ENCODE measurements around the gene RPN1. TPM values are rescaled to one million over a fixed set of nuclear protein-coding genes. Genes with fewer than 3 reads are reported as not detected.
A peak's percentile ranks its signal among the peaks of the same experiment; 100 is the strongest.

The RPN1 gene
- total RNA-seq (100 to 1,000 TPM; 200 to 259 TPM), polyA plus RNA-seq (ENCODE audit: insufficient read depth, low read depth, low replicate concordance) (266 TPM)
- long read RNA-seq, donor 1, transcript RPN1-201 (10 exons, 2,314 nt), result major isoform, 71 of 168 reads
- long read RNA-seq, donor 1, partial matches to known transcripts, result 97 of 168 reads
- long read RNA-seq, donor 1, other reads (novel, unspliced or antisense), result 0 of 168 reads
- long read RNA-seq, donor 2, transcript RPN1-201 (10 exons, 2,314 nt), result major isoform, 56 of 66 reads
- long read RNA-seq, donor 2, partial matches to known transcripts, result 10 of 66 reads
- long read RNA-seq, donor 2, other reads (novel, unspliced or antisense), result 0 of 66 reads

- no peaks in the 10 kb centered on the region for H3K9me3 ChIP-seq
- no peaks in the 10 kb centered on the region for H3K27me3 ChIP-seq
- peak within 1 kb of the TSS; percentile 100 for H3K4me3 ChIP-seq
- TF ChIP-seq POLR2A (IDR thresholded peaks at IDR 0.05) (no peak), CTCF (IDR thresholded peaks at IDR 0.05) (no peak)
- peaks cover 9% of the 10 kb centered on the region for H3K4me1 ChIP-seq
- H3K27ac ChIP-seq, result peak within 1 kb of the TSS; percentile 98 to 99
- H3K36me3 ChIP-seq (ENCODE audit: low read depth, missing control alignments), result no peaks in the 10 kb centered on the region
- 0 to 1% methylated on average over 33 to 70 of the region's 96 CpGs for WGBS, 2 donors
- peak; percentile 98 for DNase-seq
- intact Hi-C loops (cut with DNase I; ENCODE audit: low total_unique reads), result no loop called here
These were observed at the start of gene RPN1 for GRCh38 chr3:128650096-128651050. RPN1 (minus strand) TSS chr3:128650818; CDS start chr3:128650800, 18 bp downstream.

DNA sequence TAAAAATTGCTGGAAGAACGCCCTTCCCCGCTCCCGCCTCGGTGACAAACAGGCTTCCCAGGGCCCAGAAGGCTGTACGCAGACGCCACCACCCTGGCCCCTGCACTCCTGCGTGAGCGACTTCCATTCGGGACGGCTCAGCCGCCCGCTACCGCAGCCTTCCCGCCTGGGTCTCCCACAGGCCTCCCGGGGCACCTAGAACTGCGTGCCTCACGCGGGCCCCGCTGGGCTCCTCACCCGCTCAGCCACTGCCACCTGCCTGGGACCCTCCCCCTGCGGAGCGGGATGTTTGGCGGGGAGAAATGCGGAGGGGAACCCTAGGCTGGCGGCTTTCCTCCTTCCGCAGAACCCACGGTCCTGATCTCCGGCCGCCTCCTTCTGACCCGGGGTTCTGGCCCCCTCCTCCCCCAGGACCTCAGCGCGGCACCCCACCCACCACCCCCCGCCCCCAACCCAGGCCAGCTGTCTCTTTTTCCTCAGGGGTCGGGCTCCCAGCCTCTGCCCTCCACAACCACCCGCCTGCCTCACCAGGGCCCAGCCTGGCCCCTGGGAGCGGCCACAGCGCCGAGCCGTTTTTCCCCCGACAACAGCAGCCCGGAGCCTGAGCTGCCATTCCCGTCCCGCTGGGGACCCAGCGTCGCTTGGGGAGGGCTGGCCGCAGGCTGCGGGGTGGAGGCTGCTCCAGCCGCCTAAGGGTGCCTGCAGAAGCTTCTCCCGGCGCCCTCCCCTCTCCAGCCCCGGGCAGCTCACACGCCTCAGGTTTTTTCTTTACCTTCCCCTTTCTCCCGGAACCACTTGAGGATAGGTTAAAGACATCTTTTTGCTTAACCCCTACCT, 47.8 kb upstream of the RPN1 start:
- Histone ChIP-seq H3K27ac (peak overlapping the region; percentile 76 to 77), H3K9me3 (no peaks in the 10 kb centered on the region), H3K4me3 (peak overlapping the region; percentile 67 to 75), H3K36me3 (ENCODE audit: low read depth, missing control alignments) (no peaks in the 10 kb centered on the region), H3K4me1 (no peaks in the 10 kb centered on the region), H3K27me3 (no peaks in the 10 kb centered on the region)
- 0 to 1% methylated on average over 26 to 48 of the region's 53 CpGs for WGBS, 2 donors
- peak; percentile 58 for DNase-seq
- TF ChIP-seq CTCF (IDR thresholded peaks at IDR 0.05), result no peak
- TF ChIP-seq POLR2A (IDR thresholded peaks at IDR 0.05), result no peak
- intact Hi-C loops (cut with DNase I; ENCODE audit: low total_unique reads), result no loop called here

DNA sequence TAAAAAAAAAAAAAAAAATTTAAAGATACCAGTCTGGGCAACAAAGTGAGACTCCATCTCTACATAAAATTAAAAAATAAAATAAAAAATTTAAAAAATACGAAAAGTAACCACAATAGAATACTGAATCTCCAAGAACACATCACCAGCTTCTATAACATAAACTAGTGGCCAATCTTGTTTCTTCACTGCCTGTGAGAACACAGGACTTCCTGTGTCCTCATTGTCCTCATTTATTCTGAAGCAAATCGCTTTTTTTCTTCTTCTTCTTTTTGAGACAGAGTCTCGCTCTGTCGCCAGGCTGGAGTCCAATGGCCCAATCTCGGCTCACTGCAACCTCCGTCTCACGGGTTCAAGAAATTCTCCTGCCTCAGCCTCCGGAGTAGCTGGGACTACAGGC, 46.7 kb upstream of the RPN1 start:
- DNase-seq, result no peak
- H3K4me3 ChIP-seq, result no peak overlapping the region
- intact Hi-C loops (cut with DNase I; ENCODE audit: low total_unique reads), result no loop called here
- H3K9me3 ChIP-seq, result no peaks in the 10 kb centered on the region
- 70 to 76% methylated on average over 8 of the region's 8 CpGs for WGBS, 2 donors
- H3K27me3 ChIP-seq, result no peaks in the 10 kb centered on the region
- no peak overlapping the region for H3K27ac ChIP-seq
- no peaks in the 10 kb centered on the region for H3K4me1 ChIP-seq
- H3K36me3 ChIP-seq (ENCODE audit: low read depth, missing control alignments), result no peaks in the 10 kb centered on the region
- TF ChIP-seq POLR2A (IDR thresholded peaks at IDR 0.05), result no peak
- TF ChIP-seq CTCF (IDR thresholded peaks at IDR 0.05), result no peak

GRCh38 chr3:128693696-128694095, 43.1 kb upstream of the RPN1 start:
- DNase-seq, result no peak
- Histone ChIP-seq H3K27ac (no peak overlapping the region), H3K36me3 (ENCODE audit: low read depth, missing control alignments) (no peaks in the 10 kb centered on the region), H3K9me3 (no peaks in the 10 kb centered on the region), H3K27me3 (no peaks in the 10 kb centered on the region), H3K4me1 (no peaks in the 10 kb centered on the region), H3K4me3 (no peak overlapping the region)
- TF ChIP-seq CTCF (IDR thresholded peaks at IDR 0.05) (no peak), POLR2A (IDR thresholded peaks at IDR 0.05) (no peak)
- 68 to 81% methylated on average over 2 of the region's 2 CpGs for WGBS, 2 donors
- intact Hi-C loops (cut with DNase I; ENCODE audit: low total_unique reads), result no loop called here

Measured in testis (tissue), 5 donors.